ENCODE data around the gene SRPX. TPM values are rescaled to one million over a fixed set of nuclear protein-coding genes. Genes with fewer than 3 reads are reported as not detected.

Gene SRPX
- total RNA-seq, 1 donor from 2014 or later = 4.8 TPM

- no peaks in the 10 kb centered on the region for H3F3A ChIP-seq (ENCODE audit: low read depth)
- H3K27ac ChIP-seq = no peak overlapping the region
- Mint-ChIP-seq H3K4me1 (no peaks in the 10 kb centered on the region), H3K27me3 (ENCODE audit: insufficient read depth, low read depth) (peaks cover 7% of the 10 kb centered on the region), H3K9me3 (peaks cover 4% of the 10 kb centered on the region), H3K36me3 (no peaks in the 10 kb centered on the region), H3K4me3 (no peak overlapping the region), H3K27ac (no peak overlapping the region)
- no peak for DNase-seq (ENCODE audit: low spot score)
- H3K4me2 ChIP-seq = no peak overlapping the region
- H3K9ac ChIP-seq = no peak overlapping the region
- no peaks in the 10 kb centered on the region for H3K36me3 ChIP-seq
- no peaks in the 10 kb centered on the region for H3K79me2 ChIP-seq (ENCODE audit: low read depth)
- peak overlapping the region; percentile 66 for H2AFZ ChIP-seq (replicated peaks)
- peaks cover 30% of the 10 kb centered on the region for H3K27me3 ChIP-seq
- TF ChIP-seq EZH2 (IDR thresholded peaks at IDR 0.05) (no peak), EZH2phosphoT487 (IDR thresholded peaks at IDR 0.05) (no peak), CTCF (IDR thresholded peaks at IDR 0.05) (no peak)
- H3K9me3 ChIP-seq (ENCODE audit: low read depth) = no peaks in the 10 kb centered on the region
- no peaks in the 10 kb centered on the region for H3K4me1 ChIP-seq
- no peaks in the 10 kb centered on the region for H4K20me1 ChIP-seq (ENCODE audit: low read depth)
- no peak overlapping the region for H3K4me3 ChIP-seq
Observed at GRCh38 chrX:38225093-38225492, 4.4 kb upstream of the SRPX start.

- Mint-ChIP-seq H3K9me3 (peaks cover 4% of the 10 kb centered on the region), H3K4me1 (peaks cover 3% of the 10 kb centered on the region), H3K27ac (no peak overlapping the region)
Observed at GRCh38 chrX:38224160-38224559, 3.5 kb upstream of the SRPX start.

GRCh38 chrX:38221391-38221929 lies 789 bp upstream of the SRPX start:
- Histone ChIP-seq H3K9me3 (ENCODE audit: low read depth) (no peaks in the 10 kb centered on the region), H3K9ac (no peak overlapping the region), H3K36me3 (no peaks in the 10 kb centered on the region), H3K27me3 (peaks cover 46% of the 10 kb centered on the region), H3F3A (ENCODE audit: low read depth) (no peaks in the 10 kb centered on the region), H3K79me2 (ENCODE audit: low read depth) (no peaks in the 10 kb centered on the region), H3K4me2 (peak overlapping the region; percentile 76), H4K20me1 (ENCODE audit: low read depth) (no peaks in the 10 kb centered on the region), H3K27ac (no peak overlapping the region), H3K4me3 (no peak overlapping the region), H2AFZ (replicated peaks) (no peak overlapping the region), H3K4me1 (no peaks in the 10 kb centered on the region)
- H3K27ac Mint-ChIP-seq = no peak overlapping the region
- TF ChIP-seq CTCF (IDR thresholded peaks at IDR 0.05) = no peak
- TF ChIP-seq EZH2phosphoT487 (IDR thresholded peaks at IDR 0.05) = no peak
- no peak for TF ChIP-seq EZH2 (IDR thresholded peaks at IDR 0.05)
- H3K4me1 Mint-ChIP-seq = peaks cover 3% of the 10 kb centered on the region
- no peak for DNase-seq (ENCODE audit: low spot score)
- H3K27me3 Mint-ChIP-seq (ENCODE audit: insufficient read depth, low read depth) = peaks cover 13% of the 10 kb centered on the region
- H3K36me3 Mint-ChIP-seq = no peaks in the 10 kb centered on the region
- peak overlapping the region; percentile 86 for H3K4me3 Mint-ChIP-seq
- H3K9me3 Mint-ChIP-seq = peaks cover 6% of the 10 kb centered on the region

More at GRCh38 chrX:38224160-38224559, 3.5 kb upstream of the SRPX start:
- H3K9me3 ChIP-seq (ENCODE audit: low read depth) = no peaks in the 10 kb centered on the region
- H3K79me2 ChIP-seq (ENCODE audit: low read depth) = no peaks in the 10 kb centered on the region
- no peaks in the 10 kb centered on the region for H3F3A ChIP-seq (ENCODE audit: low read depth)
- Mint-ChIP-seq H3K4me3 (no peak overlapping the region), H3K36me3 (no peaks in the 10 kb centered on the region), H3K27me3 (ENCODE audit: insufficient read depth, low read depth) (peaks cover 12% of the 10 kb centered on the region)
- no peak overlapping the region for H3K4me3 ChIP-seq
- H3K4me1 ChIP-seq = no peaks in the 10 kb centered on the region
- TF ChIP-seq EZH2phosphoT487 (IDR thresholded peaks at IDR 0.05) (no peak), EZH2 (IDR thresholded peaks at IDR 0.05) (no peak), CTCF (IDR thresholded peaks at IDR 0.05) (no peak)
- H4K20me1 ChIP-seq (ENCODE audit: low read depth) = no peaks in the 10 kb centered on the region
- no peak for DNase-seq (ENCODE audit: low spot score)
- H2AFZ ChIP-seq (replicated peaks) = no peak overlapping the region
- no peaks in the 10 kb centered on the region for H3K36me3 ChIP-seq
- no peak overlapping the region for H3K9ac ChIP-seq
- no peak overlapping the region for H3K4me2 ChIP-seq
- H3K27ac ChIP-seq = no peak overlapping the region
- peaks cover 39% of the 10 kb centered on the region for H3K27me3 ChIP-seq
